GM06990 (cell line): Measurements from ENCODE around the gene ARHGAP15.
A peak's percentile ranks its signal among the peaks of the same experiment; 100 is the strongest.
"Not testable (repeated sequence)": the region's sequence is repeated elsewhere in the genome, so short reads cannot be mapped to it uniquely, and the experiment has no call there.

Experiments
- DNase-seq: peaks from one replicate; pipeline ENCODE4 v3.0.0-alpha.2; 2011; ENCODE audit not compliant: insufficient read length; ENCODE audit errors: extremely low read depth
- H3K27me3 ChIP-seq: replicated peaks from 2 replicates; pipeline ENCODE4 v1.6.0; 2011; ENCODE audit warnings: low read length; ENCODE audit not compliant: control insufficient read depth, insufficient read depth
- H3K36me3 ChIP-seq: 2 replicates; pipeline ENCODE4 v1.5.1; 2011; ENCODE audit warnings: low read length; ENCODE audit not compliant: control insufficient read depth, insufficient read depth
- H3K4me3 ChIP-seq: replicated peaks from 2 replicates; pipeline ENCODE4 v1.5.1; 2011; ENCODE audit warnings: low read depth, mild to moderate bottlenecking, control low read depth, low read length
- CTCF ChIP-seq: IDR thresholded peaks from 2 replicates; pipeline ENCODE4 v1.5.1; 2011; ENCODE audit warnings: low read length, control low read depth, mild to moderate bottlenecking, inconsistent platforms; ENCODE audit not compliant: insufficient read depth, poor library complexity, severe bottlenecking

ARHGAP15 gene

GRCh38 chr2:143087033-143087432 is 42.2 kb upstream of the ARHGAP15 start:
- Histone ChIP-seq H3K4me3 (no peak overlapping the region), H3K27me3 (no peaks in the 10 kb centered on the region), H3K36me3 (no peaks in the 10 kb centered on the region)
- no peak for DNase-seq
- TF ChIP-seq CTCF = no peak

GRCh38 chr2:143088388-143088787 is 40.8 kb upstream of the ARHGAP15 start:
- DNase-seq = no peak
- no peak overlapping the region for H3K4me3 ChIP-seq
- no peak for TF ChIP-seq CTCF
- no peaks in the 10 kb centered on the region for H3K27me3 ChIP-seq
- no peaks in the 10 kb centered on the region for H3K36me3 ChIP-seq

- H3K36me3 ChIP-seq, DNase-seq, H3K4me3 ChIP-seq, H3K27me3 ChIP-seq: not testable (repeated sequence)
Observed at GRCh38 chr2:143089520-143089919, 39.7 kb upstream of the ARHGAP15 start.

GRCh38 chr2:143110758-143111428 is 18.3 kb upstream of the ARHGAP15 start:
- H3K27me3 ChIP-seq = no peaks in the 10 kb centered on the region
- H3K36me3 ChIP-seq = no peaks in the 10 kb centered on the region
- no peak overlapping the region for H3K4me3 ChIP-seq
- TF ChIP-seq CTCF = peak; percentile 63
- DNase-seq = peak; percentile 25

GRCh38 chr2:143117225-143117624 is 12.0 kb upstream of the ARHGAP15 start:
- TF ChIP-seq CTCF = no peak
- Histone ChIP-seq H3K36me3 (no peaks in the 10 kb centered on the region), H3K4me3 (no peak overlapping the region), H3K27me3 (no peaks in the 10 kb centered on the region)
- DNase-seq = no peak

- Histone ChIP-seq H3K36me3 (no peaks in the 10 kb centered on the region), H3K4me3 (no peak overlapping the region), H3K27me3 (no peaks in the 10 kb centered on the region)
- no peak for DNase-seq
- TF ChIP-seq CTCF = no peak
Observed at GRCh38 chr2:143121079-143121478, 8.1 kb upstream of the ARHGAP15 start.
